Heart right ventricle (tissue), 16 donors: ENCODE data around the gene MRAS. TPM values are rescaled to one million over a fixed set of nuclear protein-coding genes. Genes with fewer than 3 reads are reported as not detected.
A peak's percentile ranks its signal among the peaks of the same experiment; 100 is the strongest.

Experiments used
- ATAC-seq, 8 donors: fragments of 200-7000 bp; cut with Tn5 transposase; one replicate each; pipeline ENCODE4 v1.9.1; 2020; ENCODE audit warnings: mild to moderate bottlenecking in 8 of 8, moderate library complexity in 8 of 8, moderate number of reproducible peaks in 1 of 8
- DNase-seq, 2 donors: peaks; one replicate each; pipeline ENCODE4 v3.0.0-alpha.2; 2020
- H3K27ac ChIP-seq, 10 donors: fragments of 200-600 bp; sonication (generic) in 2 of 10; one replicate each; pipeline versions ENCODE4 v1.5.0 to v1.8.0; 2020 to 2022; ENCODE audit warnings: mild to moderate bottlenecking in 3 of 10
- H3K27me3 ChIP-seq, 7 donors: fragments of 200-600 bp; one replicate each; pipeline ENCODE4 v1.8.0; 2021 to 2022; ENCODE audit warnings: mild to moderate bottlenecking in 2 of 7
- H3K36me3 ChIP-seq, 9 donors: fragments of 200-600 bp; sonication (generic) in 1 of 9; one replicate each; pipeline versions ENCODE4 v1.5.0 to v1.8.0; 2020 to 2022; ENCODE audit warnings: mild to moderate bottlenecking in 2 of 9
- H3K4me1 ChIP-seq, 9 donors: fragments of 200-600 bp; sonication (generic) in 1 of 9; one replicate each; pipeline versions ENCODE4 v1.5.0 to v1.8.0; 2020 to 2022; ENCODE audit warnings: mild to moderate bottlenecking in 4 of 9
- H3K4me3 ChIP-seq, 10 donors: fragments of 200-600 bp; sonication (generic) in 2 of 10; one replicate each; pipeline versions ENCODE4 v1.5.0 to v1.8.0; 2020 to 2022; ENCODE audit warnings: mild to moderate bottlenecking in 7 of 10, moderate library complexity in 2 of 10
- H3K9me3 ChIP-seq, 11 donors: fragments of 200-600 bp in 10 of 11; sonication (generic) in 2 of 11; one replicate each; pipeline versions ENCODE4 v1.5.0 to v1.8.0; 2013 to 2022; ENCODE audit warnings: mild to moderate bottlenecking in 2 of 11, control low read depth in 1 of 11, moderate library complexity in 1 of 11
- CTCF ChIP-seq, 9 donors: fragments of 200-600 bp; sonication (generic) in 2 of 9; IDR thresholded peaks; one replicate each; pipeline versions ENCODE4 v1.5.0 to v1.8.0; 2021 to 2022; ENCODE audit warnings: antibody characterized with exemption in 9 of 9, mild to moderate bottlenecking in 5 of 9, moderate library complexity in 1 of 9
- WGBS, 2 donors: extraction: QIAGEN DNeasy Blood & Tissue Kit; methylation state at CpG; one replicate each; pipeline ENCODE4 v1.1.7; 2013; ENCODE audit warnings: inconsistent platforms in 1 of 2; 5-methylcytosine and 5-hydroxymethylcytosine counted together
- intact Hi-C, 10 donors: fragments of 100-400 bp; cut with DNase I; formaldehyde crosslinking; loops; one replicate each; pipeline versions ENCODE4 v1.11.1 to v1.14.2; 2022
- polyA plus RNA-seq, 2 donors: library from polyadenylated mRNA; stranded (reverse); fragments of 200-250 nt; gene quantifications; one replicate each; pipeline ENCODE4 v1.2.3, GENCODE V29; 2013
- total RNA-seq, 10 donors: library from RNA; stranded (reverse); fragmentation: NEBNext Ultra II Directional in 3 of 10; extraction: Animal tissue kit (Norgen Biotek cat#: 25700) in 3 of 10; gene quantifications; one replicate each; pipeline versions ENCODE4 v1.2.1 to v1.2.4, GENCODE V29; 2021 to 2023
- donor health status: Arrhythmogenic right ventricular cardiomyopathy.
- donor health status: ischemic (EF 13 %, LVEDD 7.1; RV severe dilation, severe dysfunction).
- donor health status: healthy with polysubstance abuse.
- donor health status: DM: no; HTN: yes; CAD: no.
- donor health status: DM: no; HTN: no; CAD: no.
- donor health status: ischemic (EF 25% LVEDD 6.9; RV normal size, moderate dysfunction).
- donor health status: ischemic (EF 25% LVEDD 5.7; RV mildly dilated, moderate dysfunction).
- donor health status: healthy.
- donor health status: DM: yes; HTN: yes; CAD: no.
- donor health status: Ischemic cardiomyopathy.
- donor health status: ischemic (EF 35%, LVEDD 5.7; RV mildly dilated, moderate dysfunction).
- donor health status: nonischemic (EF 11% LVEDD 7.7; RV severe dilation, severe dysfunction).
- donor health status: DM: yes; HTN: yes; CAD: no.
- donor health status: PGD.
- donor health status: ischemic (EF 29% LVEDD 5.4; RV normal size, mild dysfunction).
- donor health status: nonischemic (EF 23%, LVEDD 6.1; RV moderate dilation, normal function).

Gene MRAS
- total and polyA plus RNA-seq, 12 donors = 78.6 to 381 (median 256) TPM

- DNase-seq = no peak
- Histone ChIP-seq H3K36me3 (no peaks in the 10 kb centered on the region), H3K27me3 (peaks cover 0 to 35% (median 22%) of the 10 kb centered on the region in 7 donors), H3K27ac (no peak overlapping the region), H3K4me3 (no peak overlapping the region), H3K4me1 (peaks cover 0 to 34% (median 17%) of the 10 kb centered on the region in 9 donors), H3K9me3 (no peaks in the 10 kb centered on the region)
- 82 to 88% methylated on average over 11 of the region's 11 CpGs for WGBS, 2 donors
- no peak for ATAC-seq
- no peak for TF ChIP-seq CTCF (IDR thresholded peaks at IDR 0.05)
- intact Hi-C loops = loop anchor here in 1 of 10 donors (10.0 kb wide), 1 partner anchor 364 kb away; no protein-coding TSS in a partner anchor
These were observed 90.5 kb downstream of the MRAS start for GRCh38 chr3:138438896-138439295.

DNA sequence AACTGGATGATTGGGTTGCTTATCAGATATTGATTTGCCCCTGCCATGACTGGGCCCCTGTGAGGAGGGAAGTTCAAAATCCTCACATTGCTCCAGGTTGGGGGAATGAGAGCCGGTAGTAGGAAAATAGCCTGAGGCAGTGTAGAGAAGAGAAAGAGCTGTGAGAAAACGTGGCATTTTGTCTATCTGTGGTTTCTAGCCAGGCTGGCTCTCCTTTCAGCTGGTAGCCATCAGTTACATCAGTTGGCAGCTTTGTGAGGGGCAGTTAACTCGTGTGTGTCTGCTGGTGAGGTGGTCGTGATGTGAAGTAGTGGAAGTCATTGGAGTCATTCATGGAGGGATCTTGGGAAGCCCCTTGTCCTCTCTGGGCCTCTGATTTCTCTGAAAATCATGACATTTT lies 91.3 kb downstream of the MRAS start:
- intact Hi-C loops = loop anchor here in 1 of 10 donors (10.0 kb wide), 1 partner anchor 365 kb away; no protein-coding TSS in a partner anchor

GRCh38 chr3:138440121-138440521 lies 91.7 kb downstream of the MRAS start:
- no peak for TF ChIP-seq CTCF (IDR thresholded peaks at IDR 0.05)
- WGBS, 2 donors = 53 to 57% methylated on average over 7 of the region's 7 CpGs
- intact Hi-C loops = no loop called here
- peak in 7 of 8 donors; percentile 14 to 77 (median 67) for ATAC-seq
- peaks cover 0 to 23% (median 10%) of the 10 kb centered on the region in 7 donors for H3K27me3 ChIP-seq
- H3K9me3 ChIP-seq = no peaks in the 10 kb centered on the region
- peaks cover 0 to 22% (median 5%) of the 10 kb centered on the region in 9 donors for H3K4me1 ChIP-seq
- DNase-seq = peak; percentile 50 to 64
- H3K36me3 ChIP-seq = no peaks in the 10 kb centered on the region
- no peak overlapping the region for H3K27ac ChIP-seq
- no peak overlapping the region for H3K4me3 ChIP-seq

More for the DNA sequence above, 91.3 kb downstream of the MRAS start:
- Histone ChIP-seq H3K27me3 (peaks cover 0 to 27% (median 14%) of the 10 kb centered on the region in 7 donors), H3K36me3 (no peaks in the 10 kb centered on the region), H3K27ac (no peak overlapping the region), H3K4me1 (peaks cover 0 to 27% (median 10%) of the 10 kb centered on the region in 9 donors), H3K4me3 (no peak overlapping the region), H3K9me3 (no peaks in the 10 kb centered on the region)
- WGBS, 2 donors = 67 to 68% methylated on average over 4 of the region's 4 CpGs
- TF ChIP-seq CTCF (IDR thresholded peaks at IDR 0.05) = no peak
- DNase-seq (no peak), ATAC-seq (no peak)

GRCh38 chr3:138440596-138440995 lies 92.2 kb downstream of the MRAS start:
- DNase-seq = no peak

More at GRCh38 chr3:138440596-138440995, 92.2 kb downstream of the MRAS start:
- no peaks in the 10 kb centered on the region for H3K9me3 ChIP-seq
- ATAC-seq = peak in 1 of 8 donors; percentile 4
- TF ChIP-seq CTCF (IDR thresholded peaks at IDR 0.05) = no peak
- peaks cover 0 to 18% (median 6%) of the 10 kb centered on the region in 7 donors for H3K27me3 ChIP-seq
- 71 to 77% methylated on average over 3 of the region's 3 CpGs for WGBS, 2 donors
- H3K4me3 ChIP-seq = no peak overlapping the region
- intact Hi-C loops = no loop called here
- no peak overlapping the region for H3K27ac ChIP-seq
- no peaks in the 10 kb centered on the region for H3K36me3 ChIP-seq
- peaks cover 0 to 17% (median under 1%) of the 10 kb centered on the region in 9 donors for H3K4me1 ChIP-seq
